ENCODE results near the gene OSBPL8.

OSBPL8 gene

DNA sequence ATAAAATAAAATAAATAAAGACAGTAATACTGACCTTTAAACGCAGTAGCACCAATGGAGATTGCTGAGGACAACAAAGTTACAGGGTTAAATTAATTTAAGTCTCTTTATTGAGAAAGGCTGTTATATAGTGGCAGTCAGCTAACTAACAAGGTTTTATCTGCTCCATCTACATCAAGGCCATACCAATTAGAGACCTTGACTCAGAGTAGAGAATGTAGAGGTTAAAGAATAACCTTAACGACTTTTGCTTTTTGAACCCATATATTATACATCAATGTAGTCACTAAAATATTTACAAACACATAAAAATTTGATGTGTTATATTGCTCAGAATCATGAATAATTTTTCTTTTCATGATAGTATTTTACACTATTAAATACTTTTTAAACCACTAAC, 21.6 kb downstream of the OSBPL8 start:
- TF ChIP-seq TCF4 (CRISPR knock-in tag; IDR thresholded peaks at IDR 0.05; ENCODE audit: borderline replicate concordance) (no peak), ZFP30 (CRISPR knock-in tag; IDR thresholded peaks at IDR 0.05) (no peak), ESRRG (CRISPR knock-in tag; IDR thresholded peaks at IDR 0.05) (no peak)
- no peak for ATAC-seq

DNA sequence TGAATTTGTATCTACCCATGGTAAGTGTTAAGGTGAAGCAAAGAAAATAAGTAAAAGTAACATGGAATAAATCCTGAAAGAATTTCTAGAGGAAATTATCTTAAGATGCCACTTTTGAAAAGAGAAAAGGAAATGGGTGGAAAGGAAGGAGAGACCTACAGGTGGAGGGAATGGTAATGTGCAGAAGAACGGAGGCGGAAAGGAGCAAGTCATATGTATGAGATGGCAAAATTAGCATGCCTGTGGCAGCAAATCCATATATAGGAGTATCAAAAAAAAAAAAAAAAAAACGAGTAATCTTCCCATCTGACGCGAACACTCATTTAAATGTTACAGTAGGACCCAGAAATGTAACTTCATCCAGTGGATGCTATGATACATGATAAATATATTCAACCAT, 23.0 kb downstream of the OSBPL8 start:
- TF ChIP-seq TCF4 (CRISPR knock-in tag; IDR thresholded peaks at IDR 0.05; ENCODE audit: borderline replicate concordance) (no peak), BACH2 (CRISPR knock-in tag; IDR thresholded peaks at IDR 0.05; ENCODE audit: borderline replicate concordance) (no peak), ISL1 (CRISPR knock-in tag; IDR thresholded peaks at IDR 0.05) (no peak), ZC3H10 (CRISPR knock-in tag; IDR thresholded peaks at IDR 0.05) (no peak), ESRRG (CRISPR knock-in tag; IDR thresholded peaks at IDR 0.05) (no peak), ZNF70 (CRISPR knock-in tag; IDR thresholded peaks at IDR 0.05) (no peak), PPARA (CRISPR knock-in tag; IDR thresholded peaks at IDR 0.05; ENCODE audit: borderline replicate concordance) (no peak)
- TF ChIP-seq, protein P1, sequence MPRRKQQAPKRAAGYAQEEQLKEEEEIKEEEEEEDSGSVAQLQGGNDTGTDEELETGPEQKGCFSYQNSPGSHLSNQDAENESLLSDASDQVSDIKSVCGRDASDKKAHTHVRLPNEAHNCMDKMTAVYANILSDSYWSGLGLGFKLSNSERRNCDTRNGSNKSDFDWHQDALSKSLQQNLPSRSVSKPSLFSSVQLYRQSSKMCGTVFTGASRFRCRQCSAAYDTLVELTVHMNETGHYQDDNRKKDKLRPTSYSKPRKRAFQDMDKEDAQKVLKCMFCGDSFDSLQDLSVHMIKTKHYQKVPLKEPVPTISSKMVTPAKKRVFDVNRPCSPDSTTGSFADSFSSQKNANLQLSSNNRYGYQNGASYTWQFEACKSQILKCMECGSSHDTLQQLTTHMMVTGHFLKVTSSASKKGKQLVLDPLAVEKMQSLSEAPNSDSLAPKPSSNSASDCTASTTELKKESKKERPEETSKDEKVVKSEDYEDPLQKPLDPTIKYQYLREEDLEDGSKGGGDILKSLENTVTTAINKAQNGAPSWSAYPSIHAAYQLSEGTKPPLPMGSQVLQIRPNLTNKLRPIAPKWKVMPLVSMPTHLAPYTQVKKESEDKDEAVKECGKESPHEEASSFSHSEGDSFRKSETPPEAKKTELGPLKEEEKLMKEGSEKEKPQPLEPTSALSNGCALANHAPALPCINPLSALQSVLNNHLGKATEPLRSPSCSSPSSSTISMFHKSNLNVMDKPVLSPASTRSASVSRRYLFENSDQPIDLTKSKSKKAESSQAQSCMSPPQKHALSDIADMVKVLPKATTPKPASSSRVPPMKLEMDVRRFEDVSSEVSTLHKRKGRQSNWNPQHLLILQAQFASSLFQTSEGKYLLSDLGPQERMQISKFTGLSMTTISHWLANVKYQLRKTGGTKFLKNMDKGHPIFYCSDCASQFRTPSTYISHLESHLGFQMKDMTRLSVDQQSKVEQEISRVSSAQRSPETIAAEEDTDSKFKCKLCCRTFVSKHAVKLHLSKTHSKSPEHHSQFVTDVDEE (CRISPR knock-in tag; IDR thresholded peaks at IDR 0.05), result no peak
- TF ChIP-seq, protein P2, sequence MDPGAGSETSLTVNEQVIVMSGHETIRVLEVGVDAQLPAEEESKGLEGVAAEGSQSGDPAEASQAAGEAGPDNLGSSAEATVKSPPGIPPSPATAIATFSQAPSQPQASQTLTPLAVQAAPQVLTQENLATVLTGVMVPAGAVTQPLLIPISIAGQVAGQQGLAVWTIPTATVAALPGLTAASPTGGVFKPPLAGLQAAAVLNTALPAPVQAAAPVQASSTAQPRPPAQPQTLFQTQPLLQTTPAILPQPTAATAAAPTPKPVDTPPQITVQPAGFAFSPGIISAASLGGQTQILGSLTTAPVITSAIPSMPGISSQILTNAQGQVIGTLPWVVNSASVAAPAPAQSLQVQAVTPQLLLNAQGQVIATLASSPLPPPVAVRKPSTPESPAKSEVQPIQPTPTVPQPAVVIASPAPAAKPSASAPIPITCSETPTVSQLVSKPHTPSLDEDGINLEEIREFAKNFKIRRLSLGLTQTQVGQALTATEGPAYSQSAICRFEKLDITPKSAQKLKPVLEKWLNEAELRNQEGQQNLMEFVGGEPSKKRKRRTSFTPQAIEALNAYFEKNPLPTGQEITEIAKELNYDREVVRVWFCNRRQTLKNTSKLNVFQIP (CRISPR knock-in tag; IDR thresholded peaks at IDR 0.05; ENCODE audit: borderline replicate concordance, low read depth), result no peak
- TF ChIP-seq, protein P3, sequence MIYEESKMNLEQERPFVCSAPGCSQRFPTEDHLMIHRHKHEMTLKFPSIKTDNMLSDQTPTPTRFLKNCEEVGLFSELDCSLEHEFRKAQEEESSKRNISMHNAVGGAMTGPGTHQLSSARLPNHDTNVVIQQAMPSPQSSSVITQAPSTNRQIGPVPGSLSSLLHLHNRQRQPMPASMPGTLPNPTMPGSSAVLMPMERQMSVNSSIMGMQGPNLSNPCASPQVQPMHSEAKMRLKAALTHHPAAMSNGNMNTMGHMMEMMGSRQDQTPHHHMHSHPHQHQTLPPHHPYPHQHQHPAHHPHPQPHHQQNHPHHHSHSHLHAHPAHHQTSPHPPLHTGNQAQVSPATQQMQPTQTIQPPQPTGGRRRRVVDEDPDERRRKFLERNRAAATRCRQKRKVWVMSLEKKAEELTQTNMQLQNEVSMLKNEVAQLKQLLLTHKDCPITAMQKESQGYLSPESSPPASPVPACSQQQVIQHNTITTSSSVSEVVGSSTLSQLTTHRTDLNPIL (CRISPR knock-in tag; IDR thresholded peaks at IDR 0.05; ENCODE audit: low read depth), result no peak
- ATAC-seq, result no peak

DNA sequence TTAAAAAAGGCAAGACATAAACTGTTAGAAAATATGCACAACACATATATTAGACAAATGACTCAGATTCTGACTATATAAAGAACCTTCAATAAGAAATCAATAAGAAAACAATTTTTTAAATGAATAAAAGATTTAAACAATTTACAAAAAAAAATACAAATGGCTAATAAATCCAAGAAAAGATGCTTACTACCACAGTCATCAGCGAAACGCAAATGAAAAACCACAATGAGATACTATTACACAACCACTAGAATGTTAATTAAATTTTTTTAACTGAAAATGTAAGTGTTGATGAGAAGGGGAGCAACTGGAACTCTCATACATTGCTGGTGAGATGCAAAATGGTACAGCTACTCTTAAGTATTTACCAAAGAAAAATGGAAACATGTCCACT, 24.4 kb downstream of the OSBPL8 start:
- TF ChIP-seq RARB (CRISPR knock-in tag; IDR thresholded peaks at IDR 0.05) (no peak), ZNF8 (CRISPR knock-in tag; IDR thresholded peaks at IDR 0.05) (no peak), PPARA (CRISPR knock-in tag; IDR thresholded peaks at IDR 0.05; ENCODE audit: borderline replicate concordance) (no peak), ZNF565 (CRISPR knock-in tag; conservative IDR thresholded peaks at IDR 0.05; ENCODE audit: low read depth) (no peak), ZNF70 (CRISPR knock-in tag; IDR thresholded peaks at IDR 0.05) (no peak), ISL1 (CRISPR knock-in tag; IDR thresholded peaks at IDR 0.05) (no peak), ARNTL (CRISPR knock-in tag; IDR thresholded peaks at IDR 0.05; ENCODE audit: borderline replicate concordance, low read depth) (no peak), GLIS3 (CRISPR knock-in tag; IDR thresholded peaks at IDR 0.05) (no peak), SNAI2 (CRISPR knock-in tag; IDR thresholded peaks at IDR 0.05) (no peak), BACH2 (CRISPR knock-in tag; IDR thresholded peaks at IDR 0.05; ENCODE audit: borderline replicate concordance) (no peak)
- TF ChIP-seq, protein P3 (CRISPR knock-in tag; IDR thresholded peaks at IDR 0.05; ENCODE audit: low read depth), result no peak
- ATAC-seq, result no peak

DNA sequence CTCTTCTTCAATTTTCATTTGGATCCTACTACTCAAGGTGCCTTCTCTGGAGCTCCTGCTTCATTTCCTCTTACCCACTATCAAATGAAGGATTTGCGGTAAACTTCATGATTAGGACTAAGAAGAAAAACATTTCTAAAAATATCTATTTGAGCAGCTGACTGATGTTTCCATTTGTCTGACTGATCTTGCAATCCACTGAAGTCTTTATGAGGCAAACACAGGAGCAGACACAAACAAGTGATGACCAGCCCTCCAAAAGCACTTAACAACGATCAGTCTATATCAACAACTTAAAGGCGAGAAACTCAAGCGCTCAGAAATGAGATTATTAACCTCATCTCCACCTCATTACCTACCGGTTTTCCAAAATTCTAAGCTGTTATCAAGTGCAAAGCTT, 26.2 kb downstream of the OSBPL8 start:
- no peak for ATAC-seq
- TF ChIP-seq ARNTL (CRISPR knock-in tag; IDR thresholded peaks at IDR 0.05; ENCODE audit: borderline replicate concordance, low read depth), result no peak
- TF ChIP-seq ZC3H10 (CRISPR knock-in tag; IDR thresholded peaks at IDR 0.05), result no peak
- TF ChIP-seq ESRRG (CRISPR knock-in tag; IDR thresholded peaks at IDR 0.05), result no peak
- no peak for TF ChIP-seq RARB (CRISPR knock-in tag; IDR thresholded peaks at IDR 0.05)
- TF ChIP-seq, protein P4, sequence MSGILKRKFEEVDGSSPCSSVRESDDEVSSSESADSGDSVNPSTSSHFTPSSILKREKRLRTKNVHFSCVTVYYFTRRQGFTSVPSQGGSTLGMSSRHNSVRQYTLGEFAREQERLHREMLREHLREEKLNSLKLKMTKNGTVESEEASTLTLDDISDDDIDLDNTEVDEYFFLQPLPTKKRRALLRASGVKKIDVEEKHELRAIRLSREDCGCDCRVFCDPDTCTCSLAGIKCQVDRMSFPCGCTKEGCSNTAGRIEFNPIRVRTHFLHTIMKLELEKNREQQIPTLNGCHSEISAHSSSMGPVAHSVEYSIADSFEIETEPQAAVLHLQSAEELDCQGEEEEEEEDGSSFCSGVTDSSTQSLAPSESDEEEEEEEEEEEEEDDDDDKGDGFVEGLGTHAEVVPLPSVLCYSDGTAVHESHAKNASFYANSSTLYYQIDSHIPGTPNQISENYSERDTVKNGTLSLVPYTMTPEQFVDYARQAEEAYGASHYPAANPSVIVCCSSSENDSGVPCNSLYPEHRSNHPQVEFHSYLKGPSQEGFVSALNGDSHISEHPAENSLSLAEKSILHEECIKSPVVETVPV (CRISPR knock-in tag; IDR thresholded peaks at IDR 0.05), result no peak
- TF ChIP-seq ZNF8 (CRISPR knock-in tag; IDR thresholded peaks at IDR 0.05), result no peak
- no peak for TF ChIP-seq TOX (CRISPR knock-in tag; IDR thresholded peaks at IDR 0.05; ENCODE audit: borderline replicate concordance)
- TF ChIP-seq, protein P1 (CRISPR knock-in tag; IDR thresholded peaks at IDR 0.05), result no peak
- TF ChIP-seq TCF4 (CRISPR knock-in tag; IDR thresholded peaks at IDR 0.05; ENCODE audit: borderline replicate concordance), result no peak
- TF ChIP-seq OSR1 (CRISPR knock-in tag; IDR thresholded peaks at IDR 0.05), result no peak
- no peak for TF ChIP-seq PPARA (CRISPR knock-in tag; IDR thresholded peaks at IDR 0.05; ENCODE audit: borderline replicate concordance)
- no peak for TF ChIP-seq SNAI2 (CRISPR knock-in tag; IDR thresholded peaks at IDR 0.05)
- TF ChIP-seq, protein P3 (CRISPR knock-in tag; IDR thresholded peaks at IDR 0.05; ENCODE audit: low read depth), result no peak
